WERI-Rb-1 (cell line): ENCODE measurements around the gene EMID1.

Experiments
- DNase-seq: peaks from one replicate; pipeline ENCODE4 v3.0.0-alpha.2; 2020
- H3K27ac ChIP-seq: fragments of 250-450 bp; sonication (Bioruptor Pico); 2 replicates; pipeline ENCODE4 v1.5.1; 2020; ENCODE audit warnings: mild to moderate bottlenecking, moderate library complexity
- H3K27me3 ChIP-seq: fragments of 250-450 bp; sonication (Bioruptor Pico); 2 replicates; pipeline ENCODE4 v1.5.1; 2021; ENCODE audit warnings: mild to moderate bottlenecking, low read depth, moderate library complexity; ENCODE audit not compliant: insufficient read depth, severe bottlenecking
- H3K36me3 ChIP-seq: fragments of 250-450 bp; sonication (Bioruptor Pico); 2 replicates; pipeline ENCODE4 v1.5.1; 2020; ENCODE audit warnings: mild to moderate bottlenecking, moderate library complexity
- H3K4me3 ChIP-seq: 2 replicates; pipeline ENCODE4 v1.5.1; 2011; ENCODE audit warnings: low read depth, mild to moderate bottlenecking, control low read depth, low read length
- H3K9me3 ChIP-seq: fragments of 250-450 bp; sonication (Bioruptor Pico); 2 replicates; pipeline ENCODE4 v1.5.1; 2021; ENCODE audit warnings: mild to moderate bottlenecking, moderate library complexity; ENCODE audit not compliant: severe bottlenecking
- TF ChIP-seq, protein P1 (sequence below): IDR thresholded peaks from 2 replicates; pipeline ENCODE4 v1.5.1; 2011; ENCODE audit warnings: low read depth, mild to moderate bottlenecking, control low read depth, inconsistent platforms, low read length

EMID1 gene

DNA sequence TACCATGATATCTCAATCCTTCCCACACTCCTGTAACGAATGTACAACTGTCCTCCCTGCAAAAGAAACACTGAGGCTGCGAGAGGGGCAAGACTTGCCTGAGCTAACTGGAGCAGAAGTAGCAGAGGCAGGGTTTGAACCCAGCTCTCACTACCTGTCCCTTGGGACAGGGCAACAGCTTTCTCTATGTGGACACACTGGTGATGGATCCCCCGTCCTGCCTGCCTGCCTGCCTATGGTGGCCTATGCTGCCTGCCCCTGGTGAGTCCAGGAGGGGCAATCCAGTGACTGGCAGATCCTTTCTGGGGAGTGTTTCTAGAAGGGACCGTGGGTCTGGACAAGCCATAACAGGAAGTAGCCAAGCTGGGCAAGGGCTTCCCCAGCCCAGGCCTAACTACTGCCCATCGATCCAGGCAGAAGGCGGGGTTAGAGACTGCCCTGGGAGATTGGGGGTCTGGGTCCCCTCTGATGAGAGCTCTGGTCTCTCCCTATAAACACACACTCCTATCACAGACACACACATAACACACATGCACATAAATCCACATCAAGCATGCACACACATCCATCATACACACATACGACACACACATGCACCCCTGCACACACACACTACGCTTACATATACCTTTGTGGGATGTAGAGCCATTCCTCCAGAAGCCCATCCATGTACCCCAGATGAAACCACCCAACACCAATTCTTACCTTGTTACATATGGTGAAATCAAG lies 1.1 kb upstream of the EMID1 start:
- H3K36me3 ChIP-seq: peaks cover 3% of the 10 kb centered on the region; the same call in 1 of the 2 replicates
- no peak for DNase-seq
- no peak overlapping the region for H3K4me3 ChIP-seq
- H3K27me3 ChIP-seq: no peaks in the 10 kb centered on the region
- TF ChIP-seq, protein P1, sequence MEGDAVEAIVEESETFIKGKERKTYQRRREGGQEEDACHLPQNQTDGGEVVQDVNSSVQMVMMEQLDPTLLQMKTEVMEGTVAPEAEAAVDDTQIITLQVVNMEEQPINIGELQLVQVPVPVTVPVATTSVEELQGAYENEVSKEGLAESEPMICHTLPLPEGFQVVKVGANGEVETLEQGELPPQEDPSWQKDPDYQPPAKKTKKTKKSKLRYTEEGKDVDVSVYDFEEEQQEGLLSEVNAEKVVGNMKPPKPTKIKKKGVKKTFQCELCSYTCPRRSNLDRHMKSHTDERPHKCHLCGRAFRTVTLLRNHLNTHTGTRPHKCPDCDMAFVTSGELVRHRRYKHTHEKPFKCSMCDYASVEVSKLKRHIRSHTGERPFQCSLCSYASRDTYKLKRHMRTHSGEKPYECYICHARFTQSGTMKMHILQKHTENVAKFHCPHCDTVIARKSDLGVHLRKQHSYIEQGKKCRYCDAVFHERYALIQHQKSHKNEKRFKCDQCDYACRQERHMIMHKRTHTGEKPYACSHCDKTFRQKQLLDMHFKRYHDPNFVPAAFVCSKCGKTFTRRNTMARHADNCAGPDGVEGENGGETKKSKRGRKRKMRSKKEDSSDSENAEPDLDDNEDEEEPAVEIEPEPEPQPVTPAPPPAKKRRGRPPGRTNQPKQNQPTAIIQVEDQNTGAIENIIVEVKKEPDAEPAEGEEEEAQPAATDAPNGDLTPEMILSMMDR: no peak
- no peak overlapping the region for H3K27ac ChIP-seq
- H3K9me3 ChIP-seq: no peaks in the 10 kb centered on the region

DNA sequence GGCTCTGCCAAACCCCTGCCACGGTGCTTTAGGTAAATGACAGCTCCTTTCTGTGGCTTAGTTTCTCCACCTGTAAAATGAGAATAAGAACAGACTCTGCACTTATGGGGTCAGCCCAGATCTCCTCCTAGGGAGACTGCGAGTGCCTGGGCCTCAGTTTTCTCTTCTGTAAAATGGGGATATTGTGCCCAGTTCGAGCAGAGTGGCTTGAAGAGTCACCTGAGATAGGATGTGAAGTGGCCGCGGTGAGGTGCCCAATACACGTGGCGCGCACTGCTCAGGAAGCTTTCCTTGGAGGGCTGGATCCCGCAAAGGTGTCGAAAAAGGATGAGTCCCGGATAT lies 473 bp upstream of the EMID1 start:
- Histone ChIP-seq H3K27ac (no peak overlapping the region), H3K4me3 (peak overlapping the region; percentile 37), H3K36me3 (peaks cover 3% of the 10 kb centered on the region; the same call in 1 of the 2 replicates), H3K27me3 (no peaks in the 10 kb centered on the region), H3K9me3 (no peaks in the 10 kb centered on the region)
- no peak for DNase-seq
- TF ChIP-seq, protein P1: no peak

GRCh38 chr22:29206372-29207242 lies 911 bp downstream of the EMID1 start:
- peaks cover 3% of the 10 kb centered on the region; the same call in 1 of the 2 replicates for H3K36me3 ChIP-seq
- DNase-seq: no peak
- peak overlapping the region; percentile 55 for H3K27ac ChIP-seq
- H3K9me3 ChIP-seq: no peaks in the 10 kb centered on the region
- peak overlapping the region; percentile 57 for H3K4me3 ChIP-seq
- TF ChIP-seq, protein P1: no peak
- no peaks in the 10 kb centered on the region for H3K27me3 ChIP-seq

- TF ChIP-seq, protein P1: no peak
- H3K9me3 ChIP-seq: no peaks in the 10 kb centered on the region
These were observed 1.5 kb downstream of the EMID1 start for GRCh38 chr22:29207243-29207550.

DNA sequence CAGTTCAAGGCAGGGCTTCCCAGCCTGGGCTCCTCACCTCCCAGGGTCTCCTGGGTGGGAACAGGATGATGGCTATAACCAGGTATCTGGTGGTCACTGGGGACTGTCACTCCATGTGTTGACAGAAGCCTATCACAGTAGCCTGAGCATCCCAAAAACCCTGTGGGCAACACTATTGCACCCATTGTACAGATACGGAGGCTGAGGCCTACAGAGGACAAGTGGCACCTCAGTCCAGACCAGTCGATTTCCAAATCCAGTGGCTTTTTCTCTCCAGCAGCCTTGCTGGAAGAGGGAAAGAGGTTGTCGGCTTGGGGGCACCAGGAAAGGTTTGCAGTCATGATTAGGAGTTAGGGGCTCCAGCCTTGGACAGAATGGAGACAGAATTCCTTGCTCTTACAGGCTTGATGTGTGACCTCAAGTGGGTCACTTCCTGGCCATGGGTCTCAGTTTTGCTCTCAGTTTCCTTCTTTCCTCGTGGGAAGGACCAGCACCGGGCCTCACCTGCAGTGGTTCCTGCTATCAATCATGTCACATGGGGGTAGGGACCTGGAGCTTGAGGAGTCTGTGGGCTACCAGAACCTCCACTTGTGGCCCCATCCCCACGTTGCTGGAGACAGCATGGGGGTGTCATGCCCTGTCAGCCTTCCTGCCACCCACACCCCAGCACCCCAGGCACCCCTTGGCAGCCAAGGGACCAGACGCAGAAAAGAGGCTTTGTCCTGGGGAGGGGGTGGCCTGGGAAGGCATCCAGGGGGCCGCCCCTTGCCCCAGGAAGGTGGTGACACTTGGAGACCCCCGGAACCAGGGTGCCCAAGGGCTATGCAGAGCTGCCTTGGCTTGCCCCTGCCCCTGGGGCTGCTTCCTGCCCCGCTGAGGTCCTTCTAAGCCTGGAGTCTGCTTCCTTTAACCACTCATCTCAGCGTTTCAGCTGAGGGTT lies 2.1 kb downstream of the EMID1 start:
- no peaks in the 10 kb centered on the region for H3K27me3 ChIP-seq
- TF ChIP-seq, protein P1: no peak
- no peaks in the 10 kb centered on the region for H3K9me3 ChIP-seq
- no peak for DNase-seq
- H3K27ac ChIP-seq: no peak overlapping the region
- H3K36me3 ChIP-seq: peaks cover 3% of the 10 kb centered on the region; the same call in 1 of the 2 replicates
- no peak overlapping the region for H3K4me3 ChIP-seq

More at GRCh38 chr22:29207243-29207550, 1.5 kb downstream of the EMID1 start:
- no peak overlapping the region for H3K4me3 ChIP-seq
- peaks cover 3% of the 10 kb centered on the region; the same call in 1 of the 2 replicates for H3K36me3 ChIP-seq
- H3K27ac ChIP-seq: no peak overlapping the region
- no peaks in the 10 kb centered on the region for H3K27me3 ChIP-seq
- DNase-seq: no peak
